AG08395 (cell line): Measurements from ENCODE around the gene SETD5.
"Not testable (repeated sequence)": the region's sequence is repeated elsewhere in the genome, so short reads cannot be mapped to it uniquely, and the experiment has no call there.

Experiments used
- DNase-seq: peaks from one replicate; pipeline ENCODE4 v3.0.0; 2012; ENCODE audit warnings: mixed read lengths, low spot score

Gene SETD5

DNA sequence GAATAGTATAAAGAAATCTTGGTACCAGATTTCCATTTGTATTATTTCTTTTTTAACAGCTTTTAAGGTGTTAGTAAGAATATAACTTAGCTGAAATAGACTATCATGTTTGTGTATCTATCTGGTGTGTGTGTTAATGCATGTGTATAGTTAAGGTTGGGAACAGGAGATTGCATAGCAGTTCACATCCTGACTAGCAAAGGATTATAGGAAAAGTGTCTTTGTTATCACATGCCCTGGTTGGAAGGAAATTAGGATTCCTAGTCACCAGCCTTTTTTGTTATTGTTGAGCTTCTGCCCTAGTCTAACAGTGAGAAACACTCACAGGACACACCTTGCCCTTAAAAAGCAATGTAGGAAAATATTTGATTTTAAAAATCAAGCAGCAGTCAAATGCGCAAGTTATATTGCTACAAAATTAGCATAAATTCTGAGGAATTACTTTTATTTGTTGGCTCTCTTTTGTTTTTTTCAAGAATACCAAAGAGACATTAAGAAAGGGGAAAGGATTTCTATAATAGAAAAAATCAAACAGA, 58.2 kb downstream of the SETD5 start:
- DNase-seq: no peak

DNA sequence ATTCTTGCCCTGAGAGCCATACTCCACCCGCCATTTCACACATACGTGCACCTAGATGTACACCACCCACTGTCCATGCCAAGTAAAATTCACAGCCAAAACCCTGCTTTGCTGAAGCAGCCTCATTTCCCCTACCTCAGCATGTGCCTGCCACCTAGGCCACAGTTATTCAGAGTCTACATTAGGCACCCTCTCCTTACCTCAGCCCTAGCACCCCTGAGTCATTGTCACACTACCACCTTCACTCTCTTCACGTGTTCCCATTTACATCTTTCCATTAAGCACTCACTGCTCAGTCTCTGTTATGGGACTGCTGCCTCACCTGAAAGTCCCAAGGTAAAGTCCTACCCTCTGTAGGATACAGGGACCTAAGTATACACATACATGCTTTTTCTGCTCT, 70.0 kb downstream of the SETD5 start:
- no peak for DNase-seq

DNA sequence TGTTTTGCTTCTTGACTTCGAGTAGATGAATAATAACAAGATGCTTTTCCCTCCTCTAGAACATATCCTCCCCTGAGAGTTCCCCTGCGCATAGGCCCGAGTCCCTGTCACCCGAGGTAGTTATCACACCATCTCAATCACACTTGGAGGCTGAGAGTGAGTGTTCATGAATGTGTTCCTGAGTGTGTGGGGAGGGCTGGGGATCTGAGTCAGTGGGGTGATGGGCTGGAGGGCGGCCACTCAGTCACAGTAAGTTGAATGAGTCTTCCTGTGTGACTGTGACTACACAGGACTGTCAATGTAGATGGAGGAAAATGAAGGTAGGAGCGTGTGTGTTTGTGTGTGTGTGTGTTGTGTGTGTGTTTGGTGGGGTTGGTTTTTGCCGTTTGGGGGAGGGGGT, 71.0 kb downstream of the SETD5 start:
- DNase-seq: no peak

DNA sequence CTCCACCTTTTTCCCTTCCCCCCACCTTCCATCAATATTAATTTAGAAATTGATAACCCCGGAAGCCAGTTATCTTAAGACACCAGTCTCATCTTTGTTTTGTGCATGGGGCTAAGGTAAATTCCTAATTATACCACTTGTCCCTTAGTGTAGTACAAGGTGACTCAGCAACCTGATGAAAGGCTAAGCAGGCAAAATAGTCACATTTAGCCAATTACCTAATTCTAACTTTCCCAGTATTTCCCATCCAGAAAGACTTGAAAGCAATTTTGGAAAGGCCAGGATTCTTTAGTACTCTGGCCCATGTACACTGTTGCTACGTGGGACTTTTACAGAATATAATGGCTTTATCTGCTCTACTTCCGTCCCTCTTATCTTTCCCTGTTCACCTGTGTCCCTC, 72.6 kb downstream of the SETD5 start:
- no peak for DNase-seq

DNA sequence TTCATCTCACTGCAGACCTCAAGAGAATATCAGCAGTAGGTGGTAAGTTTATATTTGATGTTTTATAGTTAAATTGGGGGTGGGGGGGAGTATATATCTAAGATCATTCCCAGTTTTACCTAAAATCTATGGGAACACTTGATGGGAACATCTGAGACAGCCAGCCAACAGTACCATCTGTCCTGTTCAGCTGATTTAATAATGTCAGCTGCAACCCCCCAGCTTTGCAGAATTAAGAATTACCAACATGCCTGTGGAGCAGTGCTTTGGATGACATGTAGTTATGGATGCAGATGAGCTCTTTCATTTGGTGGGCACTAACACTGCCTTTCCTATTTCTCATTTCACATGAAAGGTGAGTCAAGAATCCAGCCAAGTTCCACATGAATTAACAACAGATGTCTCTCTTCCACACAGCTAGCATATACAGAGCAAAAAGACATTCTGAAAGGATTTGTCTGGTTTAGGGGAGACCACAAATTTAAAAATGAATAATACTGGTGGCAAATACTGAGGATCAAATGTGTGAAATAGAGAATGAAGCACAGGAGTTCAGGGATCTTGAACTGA, 76.2 kb downstream of the SETD5 start:
- DNase-seq: no peak

DNA sequence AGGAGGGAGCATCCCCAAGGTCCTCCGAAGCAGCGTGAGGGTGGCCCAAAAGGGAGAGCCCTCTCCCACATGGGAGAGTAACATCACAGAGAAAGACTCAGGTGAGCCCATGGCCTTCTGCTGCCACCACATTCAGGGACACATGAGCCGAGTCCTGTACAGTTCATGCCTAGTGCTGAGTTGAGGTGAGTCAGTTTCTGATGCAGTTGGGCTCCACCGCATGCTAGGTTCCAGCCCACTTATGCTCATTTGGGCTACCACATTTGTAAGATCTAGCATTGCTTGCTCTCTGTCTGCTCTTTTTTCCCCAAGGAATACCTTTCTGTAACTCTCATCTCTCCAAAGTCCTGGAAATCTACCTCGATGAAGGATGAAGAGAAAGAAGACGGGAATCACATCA, 77.1 kb downstream of the SETD5 start:
- no peak for DNase-seq

DNA sequence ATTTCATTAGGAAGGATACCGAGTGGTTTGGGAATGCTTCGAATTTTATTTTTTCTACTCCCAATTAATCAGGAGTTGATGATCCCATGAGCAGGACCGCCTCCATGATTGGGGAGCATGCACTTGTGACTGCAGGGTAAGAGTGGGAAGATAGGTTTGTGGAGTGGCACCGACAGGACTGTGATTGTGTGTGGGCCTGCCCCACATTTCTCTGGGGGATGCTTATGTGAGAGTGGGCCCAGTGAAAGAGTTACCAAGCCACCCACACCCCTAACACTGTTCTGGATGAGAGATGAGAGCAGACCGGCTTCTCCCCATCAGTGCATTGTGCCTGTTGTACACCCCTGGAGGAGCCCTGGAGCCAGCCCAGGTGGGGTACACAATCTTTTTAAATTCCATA, 79.5 kb downstream of the SETD5 start:
- no peak for DNase-seq

DNA sequence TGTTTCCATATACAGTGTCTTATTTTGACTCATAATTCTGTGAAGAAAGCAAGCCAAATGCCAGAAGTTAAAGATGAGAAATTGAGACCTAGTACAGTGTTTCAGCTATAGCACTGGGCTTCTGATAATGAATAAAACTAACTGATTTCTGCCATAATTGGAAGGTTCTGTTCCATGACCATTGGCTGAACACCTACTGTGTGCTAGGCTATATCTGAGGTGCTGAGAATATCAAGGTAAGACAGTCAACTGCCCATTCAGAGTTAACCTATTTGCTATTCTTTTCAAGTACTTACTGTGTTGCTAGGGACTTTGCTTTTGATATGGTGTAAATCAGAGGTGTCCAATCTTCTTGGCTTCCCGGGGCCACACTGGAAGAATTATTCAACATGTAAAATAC, 82.8 kb downstream of the SETD5 start:
- no peak for DNase-seq

DNA sequence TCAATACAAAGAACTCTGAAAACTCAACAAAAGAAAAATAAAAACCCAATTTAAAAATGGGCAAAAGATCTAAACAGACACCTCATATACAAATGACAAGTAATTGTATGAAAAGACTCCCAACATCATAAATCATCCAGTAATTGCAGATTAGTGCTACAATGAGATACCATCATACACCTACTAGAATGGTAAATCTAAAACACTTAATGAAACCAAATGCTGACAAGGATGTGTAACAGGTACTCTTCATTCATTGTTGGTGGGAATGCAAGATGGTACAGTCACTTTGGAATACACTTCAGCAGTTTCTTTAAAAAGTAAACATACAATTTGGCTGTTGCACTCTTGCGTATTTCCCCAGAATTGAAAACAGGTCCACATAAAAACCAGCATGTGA, 87.8 kb downstream of the SETD5 start:
- no peak for DNase-seq

DNA sequence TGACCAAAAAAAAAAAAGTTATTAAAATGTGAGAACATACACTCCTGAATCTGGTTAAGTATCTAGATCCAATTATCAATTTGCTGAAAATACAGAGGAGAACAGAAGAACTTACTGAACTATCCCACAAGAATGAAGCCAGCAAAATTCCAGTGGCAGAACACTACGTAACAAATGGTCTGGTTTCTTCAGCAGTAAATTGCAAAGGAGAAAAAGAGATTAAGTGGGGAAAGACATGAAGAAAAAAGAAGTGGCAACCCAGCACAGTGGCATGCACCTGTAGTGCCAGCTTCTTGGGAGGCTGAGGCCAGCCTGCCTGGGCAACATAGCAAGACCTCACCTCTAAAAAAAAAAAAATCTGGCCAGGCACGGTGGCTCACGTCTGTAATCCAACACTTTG, 94.1 kb downstream of the SETD5 start:
- no peak for DNase-seq

DNA sequence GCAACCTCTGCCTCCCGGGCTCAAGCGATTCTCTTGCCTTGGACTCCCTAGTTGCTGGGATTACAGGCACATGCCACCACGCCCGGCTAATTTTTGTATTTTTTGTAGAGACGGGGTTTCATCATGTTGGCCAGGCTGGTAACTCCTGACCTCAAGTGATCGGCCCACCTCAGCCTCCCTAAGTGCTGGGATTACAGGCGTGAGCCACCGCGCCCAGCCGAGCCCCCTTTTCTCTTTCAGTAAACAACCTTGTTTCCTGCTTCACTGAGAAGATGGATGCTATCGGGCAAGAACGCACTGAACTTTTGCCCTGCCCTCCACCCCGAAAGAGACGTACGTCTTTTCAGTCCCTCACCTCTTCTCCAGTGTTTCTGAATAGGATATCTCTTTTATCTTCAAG, 96.6 kb downstream of the SETD5 start:
- DNase-seq: not testable (repeated sequence)

DNA sequence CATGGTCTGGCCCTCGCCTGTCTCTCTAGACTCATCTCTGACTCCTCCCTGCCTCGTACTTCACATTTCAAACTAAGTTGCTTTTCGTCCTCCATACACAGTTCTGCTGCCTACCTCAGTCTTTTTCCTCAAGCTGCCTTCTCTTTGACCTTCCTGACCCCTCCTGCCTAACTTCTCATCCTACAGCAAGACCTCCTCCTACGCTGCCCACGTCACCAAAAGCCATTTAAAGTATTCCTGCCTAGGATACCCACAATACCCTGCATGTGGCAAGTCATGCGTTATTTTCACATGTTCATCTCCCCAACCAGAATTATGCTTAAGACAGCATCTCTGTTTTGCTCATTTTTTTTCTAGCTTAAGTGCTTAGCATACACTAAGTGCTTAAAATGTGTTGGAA, 99.5 kb downstream of the SETD5 start:
- no peak for DNase-seq

DNA sequence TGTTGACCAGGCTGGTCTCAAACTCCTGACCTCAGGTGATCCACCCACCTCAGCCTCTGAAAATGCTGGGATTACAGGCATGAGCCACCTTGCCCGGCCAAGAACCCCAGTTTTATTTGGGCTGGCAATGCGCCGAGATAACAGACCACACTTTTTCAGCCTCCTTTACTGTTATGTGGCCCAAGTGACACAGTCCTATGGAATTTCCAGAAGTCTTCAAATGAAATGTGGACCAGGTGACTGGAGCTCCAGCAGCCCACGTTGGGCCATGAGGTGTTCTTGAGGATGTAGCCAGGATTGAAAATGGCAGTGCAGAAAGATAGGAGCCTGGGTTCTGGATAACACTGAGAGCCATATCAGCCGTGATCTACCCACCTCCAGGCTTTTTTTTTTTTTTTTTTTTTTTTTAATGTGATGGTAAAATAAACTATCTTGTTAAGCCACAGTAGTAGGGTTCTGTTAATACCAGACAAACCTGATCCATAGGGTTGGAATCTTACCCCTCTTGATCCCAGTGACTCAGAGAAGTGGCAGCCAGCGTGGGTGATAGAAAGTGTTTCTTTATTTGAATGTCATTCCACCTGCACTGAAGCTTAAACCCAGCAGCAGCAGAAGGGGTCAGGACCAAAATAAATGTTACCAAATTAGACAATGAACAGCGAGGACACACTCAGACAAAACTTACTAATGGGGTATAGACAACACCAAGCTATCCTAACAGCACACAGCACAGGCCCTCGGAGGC, 100.6 kb downstream of the SETD5 start:
- DNase-seq: no peak

DNA sequence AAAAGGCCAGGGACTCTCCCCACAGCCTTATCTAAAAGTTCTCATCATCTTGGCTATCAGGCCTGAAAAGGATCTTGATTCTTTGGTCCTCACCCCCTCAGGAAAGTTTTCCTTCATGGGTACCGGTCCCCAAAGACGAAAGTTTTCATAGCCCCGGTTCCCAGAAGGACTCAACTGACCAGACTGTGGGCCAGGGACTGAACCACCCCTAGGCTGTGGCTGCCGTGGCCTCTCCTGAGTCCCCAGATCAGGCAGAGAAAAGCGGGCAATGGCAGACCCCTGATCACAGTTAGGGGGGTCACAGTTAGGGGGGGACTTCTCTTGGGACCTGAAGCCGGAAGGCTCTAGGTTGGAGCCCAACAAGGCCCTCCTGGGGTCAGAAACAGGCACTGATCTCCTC, 101.4 kb downstream of the SETD5 start:
- DNase-seq: no peak

DNA sequence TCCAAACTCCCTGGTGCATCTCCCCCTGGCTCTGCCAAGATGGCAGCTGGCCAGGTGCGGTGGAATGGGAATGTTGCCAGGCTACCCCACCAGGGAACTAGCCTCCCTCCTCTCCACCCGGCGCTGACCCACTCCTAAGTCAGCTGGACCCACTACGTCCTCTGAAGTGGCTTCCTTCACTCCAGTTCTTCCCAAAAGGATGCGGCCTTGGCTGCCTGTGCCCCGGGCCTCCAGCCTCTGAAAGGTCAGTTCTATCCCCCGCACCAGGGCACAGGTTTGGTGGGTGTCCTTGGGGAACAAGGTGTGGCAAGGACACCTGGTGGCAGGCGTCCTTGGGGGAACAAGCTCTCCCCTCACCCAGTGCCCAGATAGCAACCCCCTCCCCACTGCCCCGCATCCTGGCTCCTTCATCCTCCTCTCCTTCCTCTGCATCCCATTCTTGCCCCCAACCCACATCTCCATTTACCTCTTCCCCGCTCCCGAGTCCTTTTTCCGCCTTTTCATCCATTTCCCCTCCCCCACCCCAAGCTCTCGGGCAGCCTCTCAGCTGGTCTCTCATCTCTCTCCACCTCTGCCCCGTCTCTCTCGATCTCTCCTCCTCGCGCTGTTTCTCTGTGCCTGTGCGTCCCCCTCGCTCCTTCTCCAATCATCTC, 102.2 kb downstream of the SETD5 start:
- peak; percentile 24 for DNase-seq

DNA sequence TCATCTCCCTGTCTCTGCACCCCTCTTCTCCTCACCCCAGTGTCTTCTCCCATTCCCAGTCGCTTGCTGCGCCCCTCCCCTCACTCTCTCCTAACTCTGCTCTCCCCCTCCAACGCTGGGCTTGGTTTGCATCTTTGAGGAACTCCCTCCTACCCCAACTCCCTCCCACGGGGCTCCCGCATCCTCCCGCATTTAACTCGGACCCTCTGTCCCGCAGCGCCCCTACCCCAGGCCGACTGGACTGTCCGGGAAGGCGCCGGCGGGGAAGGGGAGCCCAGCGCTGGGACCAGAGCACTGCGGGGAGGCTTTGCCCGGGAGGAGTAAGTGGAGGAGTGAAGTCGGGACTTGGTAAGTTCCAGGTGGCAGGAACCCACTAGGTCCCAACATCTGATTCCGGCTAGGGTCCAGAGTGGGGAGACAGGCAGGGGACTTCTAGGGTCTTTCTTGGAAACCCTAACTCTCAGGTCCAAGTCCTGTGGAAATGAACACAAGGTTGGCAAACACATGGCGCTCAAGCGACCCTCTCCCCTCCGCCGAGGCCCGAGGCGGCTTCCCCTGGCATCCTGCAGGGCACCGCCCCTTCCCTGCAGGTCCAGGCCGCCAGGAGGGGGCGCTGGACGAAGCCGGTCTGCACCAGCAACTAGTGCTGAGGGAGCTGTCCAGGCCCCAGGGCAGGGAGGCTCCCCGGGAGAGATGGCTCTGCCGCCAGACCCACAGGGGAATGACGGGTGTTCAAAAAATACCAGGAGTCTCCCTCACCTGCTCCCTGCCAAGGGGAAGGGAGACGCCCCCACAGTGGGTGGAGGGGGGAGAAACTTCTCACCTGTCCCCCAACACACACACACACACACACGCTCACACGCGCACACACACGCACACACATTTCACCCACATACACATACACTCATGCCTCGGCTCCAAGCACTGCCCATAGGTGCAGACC, 103.0 kb downstream of the SETD5 start:
- DNase-seq: peak; percentile 88

DNA sequence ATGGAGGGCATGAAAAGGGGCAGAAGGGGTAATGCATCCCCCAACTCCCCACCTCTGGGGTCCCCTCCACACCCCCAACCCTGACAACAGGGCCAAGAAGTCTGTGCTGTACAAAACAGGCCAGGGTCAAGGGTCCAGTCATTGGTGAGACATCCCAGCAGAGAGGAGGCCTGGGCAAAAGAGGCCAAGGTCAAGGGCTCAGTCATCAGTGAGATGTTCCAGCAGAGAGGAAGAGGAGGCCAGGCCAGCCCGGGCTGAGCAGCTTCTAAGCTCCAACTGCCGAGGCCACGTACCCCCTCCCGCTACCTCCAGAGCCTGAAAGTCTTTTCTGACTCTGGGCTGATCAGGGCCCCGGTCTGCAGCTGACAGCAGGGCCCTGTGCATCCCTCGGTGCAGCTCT, 103.8 kb downstream of the SETD5 start:
- no peak for DNase-seq

DNA sequence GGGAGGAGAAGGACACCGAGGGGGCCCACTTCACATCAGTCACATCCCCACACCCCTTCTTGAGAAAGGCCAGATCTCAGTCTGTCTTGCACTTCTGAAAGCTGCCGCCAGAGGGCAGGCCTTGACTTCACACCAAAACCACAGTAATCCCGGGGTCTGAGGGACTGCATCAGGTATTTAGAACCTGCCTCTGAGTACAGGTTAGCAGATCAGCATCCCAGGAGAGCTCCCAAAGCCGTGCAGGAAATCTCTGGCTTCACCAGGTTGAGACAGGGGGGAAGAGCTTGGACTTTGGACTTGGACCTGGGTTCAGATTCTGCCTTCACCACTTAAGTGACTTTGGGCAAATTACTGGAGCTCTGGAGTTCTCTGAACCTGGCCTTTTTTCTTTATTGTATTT, 105.9 kb downstream of the SETD5 start:
- DNase-seq: peak; percentile 67

DNA sequence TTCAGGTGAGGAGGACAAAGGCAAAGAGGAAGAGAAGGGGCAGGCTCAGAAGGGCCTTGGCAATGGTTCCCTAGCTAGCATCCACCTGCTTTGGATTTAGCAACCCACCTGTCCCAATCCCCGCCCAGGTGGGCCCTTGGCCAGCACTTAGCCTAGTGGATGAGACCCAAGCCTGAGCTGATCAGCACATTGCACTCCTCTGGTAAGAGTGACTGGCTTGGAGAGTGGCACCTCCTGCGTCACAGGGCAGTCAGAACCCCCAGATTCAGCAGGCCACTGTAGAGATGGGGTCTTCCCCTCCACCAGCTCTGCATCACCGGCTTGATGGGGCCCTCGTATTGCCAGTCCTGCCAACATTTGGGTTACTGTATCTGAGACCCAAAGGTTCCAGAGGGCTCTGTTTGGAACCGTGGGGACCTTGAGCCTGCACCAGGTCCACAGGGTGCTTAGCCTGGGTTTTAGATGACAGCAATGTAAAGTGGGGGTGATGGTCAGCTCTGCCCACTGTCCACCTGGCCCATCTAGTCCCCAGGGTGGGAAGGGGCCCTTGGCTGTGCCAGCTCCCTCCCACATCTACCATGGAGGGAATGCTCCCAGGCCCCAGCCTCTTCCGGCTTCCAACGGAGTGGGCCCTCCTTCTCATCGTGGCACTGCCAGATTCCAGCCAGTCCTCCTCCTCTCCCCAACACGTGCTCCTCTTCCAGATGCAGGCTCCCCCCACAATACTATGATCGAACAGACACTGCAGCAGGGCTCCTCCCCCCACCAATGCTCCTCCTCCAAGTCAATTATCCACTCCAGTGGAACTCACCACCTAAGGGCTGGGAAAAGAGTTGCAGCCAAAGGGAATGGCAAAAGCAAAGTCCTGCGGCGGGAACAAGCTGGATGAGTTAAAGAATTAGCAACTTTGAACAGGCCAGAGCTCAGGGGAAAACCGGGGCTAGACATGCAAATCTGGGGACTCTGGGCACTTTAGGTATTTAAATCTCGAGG, 110.5 kb downstream of the SETD5 start:
- no peak for DNase-seq

DNA sequence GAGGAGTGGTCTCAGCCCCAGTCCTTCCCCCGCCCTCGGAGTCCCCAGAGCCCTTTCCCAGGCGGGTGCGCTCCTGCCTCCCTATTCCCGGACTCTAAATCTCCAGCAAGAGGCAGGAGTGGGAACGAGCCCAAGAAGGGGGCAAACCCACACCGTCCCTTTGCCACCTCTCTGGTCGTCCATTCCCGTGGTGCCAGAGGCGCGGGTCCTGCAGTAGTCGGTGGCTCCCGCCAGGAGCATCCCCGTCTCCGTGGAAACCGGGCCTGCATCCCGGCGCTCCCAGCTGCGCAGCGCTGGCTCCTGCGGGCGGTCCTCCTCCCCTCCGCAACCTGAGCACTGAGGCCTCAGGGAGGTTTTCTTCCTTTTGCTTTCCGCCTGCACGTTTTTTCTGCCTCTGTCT, 111.4 kb downstream of the SETD5 start:
- DNase-seq: no peak

DNA sequence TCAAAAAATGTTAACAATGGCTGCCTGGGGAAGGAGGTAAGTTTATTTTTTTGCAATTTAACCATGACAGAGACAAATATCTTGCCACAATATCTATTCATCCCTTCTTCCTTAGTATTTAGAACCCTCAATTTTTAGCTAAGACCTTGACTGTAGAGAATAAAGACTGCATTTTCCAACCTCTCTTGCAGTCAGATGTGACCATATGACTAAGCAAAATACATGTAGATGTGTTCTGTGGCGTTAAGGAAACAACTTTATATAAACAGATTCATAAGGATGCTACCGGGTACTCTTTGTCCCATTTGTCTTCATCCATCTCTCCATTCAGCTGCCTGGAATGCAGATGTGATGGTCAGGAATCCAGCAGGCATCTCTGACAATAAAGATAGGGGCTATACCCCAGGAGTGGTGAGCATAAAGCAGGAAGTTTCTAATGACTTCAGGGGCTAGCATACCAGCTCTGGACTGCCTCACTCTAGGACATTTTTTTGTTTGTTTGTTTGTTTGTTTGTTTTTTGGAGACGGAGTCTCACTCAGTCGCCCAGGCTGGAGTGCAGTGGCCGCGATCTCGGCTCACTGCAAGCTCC, 115.1 kb downstream of the SETD5 start:
- no peak for DNase-seq
